Vagina (tissue), 2 donors: ENCODE measurements around the gene GALNTL6. TPM values are rescaled to one million over a fixed set of nuclear protein-coding genes. Genes with fewer than 3 reads are reported as not detected.

ENCODE experiments used
- DNase-seq, 2 donors: peaks; one replicate each; pipeline ENCODE4 v3.0.0-alpha.2; 2017; ENCODE audit errors: extremely low spot score in 2 of 2
- H3K27ac ChIP-seq: fragments of 200-600 bp; sonication (generic); one replicate; pipeline ENCODE4 v1.5.1; 2019
- H3K27me3 ChIP-seq: fragments of 200-600 bp; sonication (generic); one replicate; pipeline ENCODE4 v1.5.1; 2019
- H3K36me3 ChIP-seq, 2 donors: fragments of 200-600 bp; sonication (generic); one replicate each; pipeline ENCODE4 v1.5.1; 2017 to 2019
- H3K4me1 ChIP-seq: fragments of 200-600 bp; sonication (generic); one replicate; pipeline ENCODE4 v1.5.1; 2019
- H3K4me3 ChIP-seq, 2 donors: fragments of 200-600 bp; sonication (generic); 1 replicate in 1 of 2; 2 replicates in 1 of 2; pipeline ENCODE4 v1.5.1; 2016 to 2019
- H3K9me3 ChIP-seq: fragments of 200-600 bp; sonication (generic); one replicate; pipeline ENCODE4 v1.5.1; 2019
- CTCF ChIP-seq, 3 experiments: fragments of 450-650 bp in 2 of 3; fragments of 200-600 bp in 1 of 3; sonication (generic) in 1 of 3; IDR thresholded peaks; one replicate each; pipeline ENCODE4 v1.5.1; 2017 to 2019; ENCODE audit warnings: antibody characterized with exemption in 3 of 3, mild to moderate bottlenecking in 2 of 3, moderate library complexity in 2 of 3
- POLR2A ChIP-seq, 2 donors: fragments of 450-650 bp; IDR thresholded peaks; one replicate each; pipeline ENCODE4 v1.6.1; 2017; ENCODE audit warnings: antibody characterized with exemption in 2 of 2, mild to moderate bottlenecking in 2 of 2, moderate library complexity in 2 of 2
- POLR2AphosphoS5 ChIP-seq, 2 donors: sonication (generic); formaldehyde crosslinking; IDR thresholded peaks; one replicate each; pipeline ENCODE4 v1.9.0; 2017; ENCODE audit warnings: antibody characterized with exemption in 2 of 2, mild to moderate bottlenecking in 2 of 2, low read depth in 1 of 2; ENCODE audit not compliant: insufficient read depth in 1 of 2
- intact Hi-C: fragments of 100-400 bp; cut with DNase I; formaldehyde crosslinking; loops from one replicate; pipeline ENCODE4 v1.15.1; 2023
- total RNA-seq: library from RNA; depleted of rRNA; stranded (reverse); fragments of >200 nt; gene quantifications from one replicate; pipeline ENCODE4 v1.2.3, GENCODE V29; 2016

Gene GALNTL6
- total RNA-seq, 1 donor from 2014 or later, result 0.74 TPM

GRCh38 chr4:172985552-172985951 is 1172.3 kb downstream of the GALNTL6 start:
- Histone ChIP-seq H3K27ac (no peak overlapping the region), H3K4me1 (no peaks in the 10 kb centered on the region), H3K9me3 (no peaks in the 10 kb centered on the region), H3K27me3 (no peaks in the 10 kb centered on the region), H3K36me3 (no peaks in the 10 kb centered on the region), H3K4me3 (no peak overlapping the region)
- no peak for DNase-seq
- no peak for TF ChIP-seq POLR2A (IDR thresholded peaks at IDR 0.05)
- TF ChIP-seq CTCF (IDR thresholded peaks at IDR 0.05), result no peak
- no peak for TF ChIP-seq POLR2AphosphoS5 (IDR thresholded peaks at IDR 0.05; ENCODE audit: insufficient read depth in 1 of 2, low read depth in 1 of 2)
- intact Hi-C loops, result no loop called here

GRCh38 chr4:172986114-172986513 is 1172.9 kb downstream of the GALNTL6 start:
- TF ChIP-seq POLR2A (IDR thresholded peaks at IDR 0.05) (no peak), POLR2AphosphoS5 (IDR thresholded peaks at IDR 0.05; ENCODE audit: insufficient read depth in 1 of 2, low read depth in 1 of 2) (no peak), CTCF (IDR thresholded peaks at IDR 0.05) (no peak)
- no peaks in the 10 kb centered on the region for H3K36me3 ChIP-seq
- H3K27ac ChIP-seq, result no peak overlapping the region
- no peak for DNase-seq
- no peak overlapping the region for H3K4me3 ChIP-seq
- no peaks in the 10 kb centered on the region for H3K9me3 ChIP-seq
- intact Hi-C loops, result no loop called here
- H3K4me1 ChIP-seq, result no peaks in the 10 kb centered on the region
- no peaks in the 10 kb centered on the region for H3K27me3 ChIP-seq

- Histone ChIP-seq H3K36me3 (no peaks in the 10 kb centered on the region), H3K9me3 (no peaks in the 10 kb centered on the region), H3K27me3 (no peaks in the 10 kb centered on the region), H3K4me1 (no peaks in the 10 kb centered on the region), H3K27ac (no peak overlapping the region), H3K4me3 (no peak overlapping the region)
- no peak for TF ChIP-seq POLR2A (IDR thresholded peaks at IDR 0.05)
- no peak for TF ChIP-seq POLR2AphosphoS5 (IDR thresholded peaks at IDR 0.05; ENCODE audit: insufficient read depth in 1 of 2, low read depth in 1 of 2)
- no peak for TF ChIP-seq CTCF (IDR thresholded peaks at IDR 0.05)
- no peak for DNase-seq
- intact Hi-C loops, result no loop called here
Observed at GRCh38 chr4:172989984-172990820, 1177.0 kb downstream of the GALNTL6 start.

- no peak overlapping the region for H3K4me3 ChIP-seq
- intact Hi-C loops, result no loop called here
- H3K4me1 ChIP-seq, result no peaks in the 10 kb centered on the region
- H3K36me3 ChIP-seq, result no peaks in the 10 kb centered on the region
- no peak for DNase-seq
- no peak overlapping the region for H3K27ac ChIP-seq
- no peaks in the 10 kb centered on the region for H3K9me3 ChIP-seq
- no peak for TF ChIP-seq POLR2AphosphoS5 (IDR thresholded peaks at IDR 0.05; ENCODE audit: insufficient read depth in 1 of 2, low read depth in 1 of 2)
- no peak for TF ChIP-seq POLR2A (IDR thresholded peaks at IDR 0.05)
- TF ChIP-seq CTCF (IDR thresholded peaks at IDR 0.05), result no peak
- H3K27me3 ChIP-seq, result no peaks in the 10 kb centered on the region
Observed at GRCh38 chr4:172992648-172993378, 1179.6 kb downstream of the GALNTL6 start.

- Histone ChIP-seq H3K4me3 (no peak overlapping the region), H3K27ac (no peak overlapping the region), H3K9me3 (no peaks in the 10 kb centered on the region), H3K27me3 (no peaks in the 10 kb centered on the region), H3K4me1 (no peaks in the 10 kb centered on the region), H3K36me3 (no peaks in the 10 kb centered on the region)
- no peak for DNase-seq
- TF ChIP-seq CTCF (IDR thresholded peaks at IDR 0.05), result no peak
- no peak for TF ChIP-seq POLR2A (IDR thresholded peaks at IDR 0.05)
- no peak for TF ChIP-seq POLR2AphosphoS5 (IDR thresholded peaks at IDR 0.05; ENCODE audit: insufficient read depth in 1 of 2, low read depth in 1 of 2)
- intact Hi-C loops, result no loop called here
Observed at GRCh38 chr4:172995161-172995560, 1182.0 kb downstream of the GALNTL6 start.
